Measurements from ENCODE around the gene GRIN3B. TPM values are rescaled to one million over a fixed set of nuclear protein-coding genes. Genes with fewer than 3 reads are reported as not detected.

Gene GRIN3B
- total and polyA plus RNA-seq, 9 of the 15 experiments (the other 6 are each of a cell fraction or from before 2014, with no cell fraction given) = 0.06 to 0.95 (median 0.19) TPM; not detected in 6

DNA sequence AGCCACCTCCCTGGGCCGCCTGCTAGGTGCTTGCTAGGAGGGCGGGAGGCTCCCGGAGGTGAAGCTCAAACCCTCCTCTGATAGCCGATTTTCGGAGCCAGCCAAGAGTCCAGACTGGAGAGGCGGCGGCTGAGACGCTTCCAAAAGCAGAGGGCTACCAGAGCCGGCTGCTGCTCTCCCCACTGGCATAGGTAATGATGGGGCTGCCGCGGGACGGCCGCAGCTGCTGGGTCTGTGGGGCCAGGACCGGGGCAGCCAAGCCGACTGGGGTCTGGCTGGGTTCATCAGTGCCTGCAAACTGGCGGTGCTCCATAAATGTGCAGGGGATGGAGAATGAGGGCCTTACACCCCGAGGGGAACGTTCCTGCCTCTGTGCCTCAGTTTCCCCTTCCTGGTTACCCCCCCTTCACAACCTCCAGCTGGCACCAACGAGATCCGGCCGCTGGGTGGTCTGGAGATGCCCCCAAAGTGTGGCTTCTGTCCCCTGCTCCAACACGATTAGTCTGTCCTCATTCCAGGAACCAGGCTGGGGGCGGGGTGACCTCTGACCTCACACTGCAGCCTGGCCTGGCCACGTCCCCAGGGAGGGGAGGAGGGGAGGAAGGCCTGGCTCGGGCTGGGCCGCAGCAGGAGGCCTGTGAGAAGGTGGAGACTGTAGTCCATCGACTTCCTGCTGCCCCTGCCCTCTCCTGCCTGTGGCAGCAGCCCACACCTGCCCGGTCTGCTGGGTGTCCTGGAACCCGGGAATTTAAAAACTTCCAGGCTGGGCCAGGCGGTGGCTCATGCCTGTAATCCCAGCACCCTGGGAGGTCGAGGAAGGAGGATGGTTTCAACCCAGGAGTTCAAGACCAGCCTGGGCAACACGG, 19.9 kb upstream of the GRIN3B start (continued):
- TF ChIP-seq TSC22D4 (tag; IDR thresholded peaks at IDR 0.05) (no peak), MITF (IDR thresholded peaks at IDR 0.05) (no peak), ZNF143 (CRISPR knock-in tag; IDR thresholded peaks at IDR 0.05) (peak; percentile 36; the same call in 1 of the 2 replicates), ZBTB43 (CRISPR knock-in tag; IDR thresholded peaks at IDR 0.05) (no peak), NFE2L1 (tag; IDR thresholded peaks at IDR 0.05; ENCODE audit: borderline replicate concordance, low read depth) (no peak), ZNF274 (IDR thresholded peaks at IDR 0.05; ENCODE audit: borderline replicate concordance, low read depth, low read length) (no peak), RBM17 (IDR thresholded peaks at IDR 0.05; ENCODE audit: borderline replicate concordance, low read depth, low read length) (no peak), GABPB1 (CRISPR knock-in tag; IDR thresholded peaks at IDR 0.05) (no peak; the same call in 1 of the 2 replicates), ATF1 (CRISPR knock-in tag; IDR thresholded peaks at IDR 0.05) (no peak), ATF1 (tag; IDR thresholded peaks at IDR 0.05) (peak; percentile 85)
- TF ChIP-seq, protein P1, sequence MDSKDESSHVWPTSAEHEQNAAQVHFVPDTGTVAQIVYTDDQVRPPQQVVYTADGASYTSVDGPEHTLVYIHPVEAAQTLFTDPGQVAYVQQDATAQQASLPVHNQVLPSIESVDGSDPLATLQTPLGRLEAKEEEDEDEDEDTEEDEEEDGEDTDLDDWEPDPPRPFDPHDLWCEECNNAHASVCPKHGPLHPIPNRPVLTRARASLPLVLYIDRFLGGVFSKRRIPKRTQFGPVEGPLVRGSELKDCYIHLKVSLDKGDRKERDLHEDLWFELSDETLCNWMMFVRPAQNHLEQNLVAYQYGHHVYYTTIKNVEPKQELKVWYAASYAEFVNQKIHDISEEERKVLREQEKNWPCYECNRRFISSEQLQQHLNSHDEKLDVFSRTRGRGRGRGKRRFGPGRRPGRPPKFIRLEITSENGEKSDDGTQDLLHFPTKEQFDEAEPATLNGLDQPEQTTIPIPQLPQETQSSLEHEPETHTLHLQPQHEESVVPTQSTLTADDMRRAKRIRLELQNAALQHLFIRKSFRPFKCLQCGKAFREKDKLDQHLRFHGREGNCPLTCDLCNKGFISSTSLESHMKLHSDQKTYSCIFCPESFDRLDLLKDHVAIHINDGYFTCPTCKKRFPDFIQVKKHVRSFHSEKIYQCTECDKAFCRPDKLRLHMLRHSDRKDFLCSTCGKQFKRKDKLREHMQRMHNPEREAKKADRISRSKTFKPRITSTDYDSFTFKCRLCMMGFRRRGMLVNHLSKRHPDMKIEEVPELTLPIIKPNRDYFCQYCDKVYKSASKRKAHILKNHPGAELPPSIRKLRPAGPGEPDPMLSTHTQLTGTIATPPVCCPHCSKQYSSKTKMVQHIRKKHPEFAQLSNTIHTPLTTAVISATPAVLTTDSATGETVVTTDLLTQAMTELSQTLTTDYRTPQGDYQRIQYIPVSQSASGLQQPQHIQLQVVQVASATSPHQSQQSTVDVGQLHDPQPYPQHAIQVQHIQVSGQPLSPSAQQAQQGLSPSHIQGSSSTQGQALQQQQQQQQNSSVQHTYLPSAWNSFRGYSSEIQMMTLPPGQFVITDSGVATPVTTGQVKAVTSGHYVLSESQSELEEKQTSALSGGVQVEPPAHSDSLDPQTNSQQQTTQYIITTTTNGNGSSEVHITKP (IDR thresholded peaks at IDR 0.05; ENCODE audit: partially characterized antibody) = peak; percentile 92
- TF ChIP-seq, protein P2, sequence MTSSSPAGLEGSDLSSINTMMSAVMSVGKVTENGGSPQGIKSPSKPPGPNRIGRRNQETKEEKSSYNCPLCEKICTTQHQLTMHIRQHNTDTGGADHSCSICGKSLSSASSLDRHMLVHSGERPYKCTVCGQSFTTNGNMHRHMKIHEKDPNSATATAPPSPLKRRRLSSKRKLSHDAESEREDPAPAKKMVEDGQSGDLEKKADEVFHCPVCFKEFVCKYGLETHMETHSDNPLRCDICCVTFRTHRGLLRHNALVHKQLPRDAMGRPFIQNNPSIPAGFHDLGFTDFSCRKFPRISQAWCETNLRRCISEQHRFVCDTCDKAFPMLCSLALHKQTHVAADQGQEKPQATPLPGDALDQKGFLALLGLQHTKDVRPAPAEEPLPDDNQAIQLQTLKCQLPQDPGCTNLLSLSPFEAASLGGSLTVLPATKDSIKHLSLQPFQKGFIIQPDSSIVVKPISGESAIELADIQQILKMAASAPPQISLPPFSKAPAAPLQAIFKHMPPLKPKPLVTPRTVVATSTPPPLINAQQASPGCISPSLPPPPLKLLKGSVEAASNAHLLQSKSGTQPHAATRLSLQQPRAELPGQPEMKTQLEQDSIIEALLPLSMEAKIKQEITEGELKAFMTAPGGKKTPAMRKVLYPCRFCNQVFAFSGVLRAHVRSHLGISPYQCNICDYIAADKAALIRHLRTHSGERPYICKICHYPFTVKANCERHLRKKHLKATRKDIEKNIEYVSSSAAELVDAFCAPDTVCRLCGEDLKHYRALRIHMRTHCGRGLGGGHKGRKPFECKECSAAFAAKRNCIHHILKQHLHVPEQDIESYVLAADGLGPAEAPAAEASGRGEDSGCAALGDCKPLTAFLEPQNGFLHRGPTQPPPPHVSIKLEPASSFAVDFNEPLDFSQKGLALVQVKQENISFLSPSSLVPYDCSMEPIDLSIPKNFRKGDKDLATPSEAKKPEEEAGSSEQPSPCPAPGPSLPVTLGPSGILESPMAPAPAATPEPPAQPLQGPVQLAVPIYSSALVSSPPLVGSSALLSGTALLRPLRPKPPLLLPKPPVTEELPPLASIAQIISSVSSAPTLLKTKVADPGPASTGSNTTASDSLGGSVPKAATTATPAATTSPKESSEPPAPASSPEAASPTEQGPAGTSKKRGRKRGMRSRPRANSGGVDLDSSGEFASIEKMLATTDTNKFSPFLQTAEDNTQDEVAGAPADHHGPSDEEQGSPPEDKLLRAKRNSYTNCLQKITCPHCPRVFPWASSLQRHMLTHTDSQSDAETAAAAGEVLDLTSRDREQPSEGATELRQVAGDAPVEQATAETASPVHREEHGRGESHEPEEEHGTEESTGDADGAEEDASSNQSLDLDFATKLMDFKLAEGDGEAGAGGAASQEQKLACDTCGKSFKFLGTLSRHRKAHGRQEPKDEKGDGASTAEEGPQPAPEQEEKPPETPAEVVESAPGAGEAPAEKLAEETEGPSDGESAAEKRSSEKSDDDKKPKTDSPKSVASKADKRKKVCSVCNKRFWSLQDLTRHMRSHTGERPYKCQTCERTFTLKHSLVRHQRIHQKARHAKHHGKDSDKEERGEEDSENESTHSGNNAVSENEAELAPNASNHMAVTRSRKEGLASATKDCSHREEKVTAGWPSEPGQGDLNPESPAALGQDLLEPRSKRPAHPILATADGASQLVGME (CRISPR knock-in tag; IDR thresholded peaks at IDR 0.05) = 0 out of 2 replicates have a peak, but pooled peaks have one; percentile 82
- TF ChIP-seq, protein P3, sequence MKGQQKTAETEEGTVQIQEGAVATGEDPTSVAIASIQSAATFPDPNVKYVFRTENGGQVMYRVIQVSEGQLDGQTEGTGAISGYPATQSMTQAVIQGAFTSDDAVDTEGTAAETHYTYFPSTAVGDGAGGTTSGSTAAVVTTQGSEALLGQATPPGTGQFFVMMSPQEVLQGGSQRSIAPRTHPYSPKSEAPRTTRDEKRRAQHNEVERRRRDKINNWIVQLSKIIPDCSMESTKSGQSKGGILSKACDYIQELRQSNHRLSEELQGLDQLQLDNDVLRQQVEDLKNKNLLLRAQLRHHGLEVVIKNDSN (CRISPR knock-in tag; IDR thresholded peaks at IDR 0.05) = 0 out of 2 replicates have a peak, but pooled peaks have one; percentile 31

Measured in K562 (cell line).